ENCODE data around the gene TNF. TPM values are rescaled to one million over a fixed set of nuclear protein-coding genes. Genes with fewer than 3 reads are reported as not detected.

TNF gene
- total RNA-seq: 1 to 10 TPM in 1 of 2 donors, under 1 TPM in 1; 0.66 to 1.3 TPM

DNA sequence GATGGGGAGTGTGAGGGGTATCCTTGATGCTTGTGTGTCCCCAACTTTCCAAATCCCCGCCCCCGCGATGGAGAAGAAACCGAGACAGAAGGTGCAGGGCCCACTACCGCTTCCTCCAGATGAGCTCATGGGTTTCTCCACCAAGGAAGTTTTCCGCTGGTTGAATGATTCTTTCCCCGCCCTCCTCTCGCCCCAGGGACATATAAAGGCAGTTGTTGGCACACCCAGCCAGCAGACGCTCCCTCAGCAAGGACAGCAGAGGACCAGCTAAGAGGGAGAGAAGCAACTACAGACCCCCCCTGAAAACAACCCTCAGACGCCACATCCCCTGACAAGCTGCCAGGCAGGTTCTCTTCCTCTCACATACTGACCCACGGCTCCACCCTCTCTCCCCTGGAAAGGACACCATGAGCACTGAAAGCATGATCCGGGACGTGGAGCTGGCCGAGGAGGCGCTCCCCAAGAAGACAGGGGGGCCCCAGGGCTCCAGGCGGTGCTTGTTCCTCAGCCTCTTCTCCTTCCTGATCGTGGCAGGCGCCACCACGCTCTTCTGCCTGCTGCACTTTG lies at the start of gene TNF:
Gene TNF (plus strand): TSS at position 231 of the 567 bp plus-strand sequence. CDS start 177 bp downstream, at position 408.
- DNase-seq (peak in 2 of 4 donors; percentile 16 to 59), ATAC-seq (no peak)
- intact Hi-C loops (cut with DNase I): no loop called here
- Histone ChIP-seq H3K36me3 (replicated peaks in 1 of 2; ENCODE audit: insufficient read depth in 1 of 2, low read depth in 2 of 2) (no peaks in the 10 kb centered on the region), H3K4me3 (no peak within 1 kb of the TSS), H3K9me3 (no peaks in the 10 kb centered on the region), H3K27me3 (no peaks in the 10 kb centered on the region), H3K27ac (no peak within 1 kb of the TSS), H3K4me1 (peaks cover 24% of the 10 kb centered on the region)
- peak in 2 of 3 donors; percentile 56 to 72 for TF ChIP-seq POLR2A (IDR thresholded peaks at IDR 0.05)
- TF ChIP-seq, protein P1, sequence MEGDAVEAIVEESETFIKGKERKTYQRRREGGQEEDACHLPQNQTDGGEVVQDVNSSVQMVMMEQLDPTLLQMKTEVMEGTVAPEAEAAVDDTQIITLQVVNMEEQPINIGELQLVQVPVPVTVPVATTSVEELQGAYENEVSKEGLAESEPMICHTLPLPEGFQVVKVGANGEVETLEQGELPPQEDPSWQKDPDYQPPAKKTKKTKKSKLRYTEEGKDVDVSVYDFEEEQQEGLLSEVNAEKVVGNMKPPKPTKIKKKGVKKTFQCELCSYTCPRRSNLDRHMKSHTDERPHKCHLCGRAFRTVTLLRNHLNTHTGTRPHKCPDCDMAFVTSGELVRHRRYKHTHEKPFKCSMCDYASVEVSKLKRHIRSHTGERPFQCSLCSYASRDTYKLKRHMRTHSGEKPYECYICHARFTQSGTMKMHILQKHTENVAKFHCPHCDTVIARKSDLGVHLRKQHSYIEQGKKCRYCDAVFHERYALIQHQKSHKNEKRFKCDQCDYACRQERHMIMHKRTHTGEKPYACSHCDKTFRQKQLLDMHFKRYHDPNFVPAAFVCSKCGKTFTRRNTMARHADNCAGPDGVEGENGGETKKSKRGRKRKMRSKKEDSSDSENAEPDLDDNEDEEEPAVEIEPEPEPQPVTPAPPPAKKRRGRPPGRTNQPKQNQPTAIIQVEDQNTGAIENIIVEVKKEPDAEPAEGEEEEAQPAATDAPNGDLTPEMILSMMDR (IDR thresholded peaks at IDR 0.05): no peak
- WGBS, 2 donors: 56% methylated on average over 18 to 19 of the region's 19 CpGs

DNA sequence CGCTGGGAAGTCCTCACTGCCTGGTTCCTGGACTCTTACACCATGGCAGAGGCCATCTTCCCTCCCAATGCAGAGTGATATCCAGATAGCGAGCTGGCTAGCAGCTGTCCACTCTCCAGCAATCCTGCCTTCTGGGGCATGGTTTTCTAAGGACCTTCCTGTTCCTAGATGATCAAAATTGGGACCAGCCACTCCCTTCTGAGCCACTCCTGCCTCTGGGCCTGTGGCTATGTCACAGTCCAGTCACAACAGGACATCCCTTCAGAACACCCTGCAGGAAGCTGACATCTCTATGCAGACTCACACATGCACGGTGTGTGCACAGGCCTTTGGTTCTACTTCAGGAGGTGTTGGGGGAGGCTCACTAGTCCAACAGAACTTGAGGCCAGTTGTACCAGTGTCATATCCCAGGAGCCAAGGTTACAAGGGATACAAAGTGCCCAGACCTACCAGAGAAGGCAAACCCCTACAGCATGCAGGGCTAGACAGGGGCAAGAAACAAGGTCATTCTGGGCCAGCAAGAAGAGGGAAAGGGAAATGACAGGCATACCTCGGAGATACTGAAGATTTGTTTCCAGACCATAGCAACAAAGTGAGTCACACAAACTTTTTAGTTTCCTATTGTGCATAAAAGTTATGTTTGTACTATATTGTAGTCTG lies 49.3 kb upstream of the TNF start:
- WGBS, 2 donors: 77 to 78% methylated on average over 4 of the region's 4 CpGs
- ATAC-seq: no peak

DNA sequence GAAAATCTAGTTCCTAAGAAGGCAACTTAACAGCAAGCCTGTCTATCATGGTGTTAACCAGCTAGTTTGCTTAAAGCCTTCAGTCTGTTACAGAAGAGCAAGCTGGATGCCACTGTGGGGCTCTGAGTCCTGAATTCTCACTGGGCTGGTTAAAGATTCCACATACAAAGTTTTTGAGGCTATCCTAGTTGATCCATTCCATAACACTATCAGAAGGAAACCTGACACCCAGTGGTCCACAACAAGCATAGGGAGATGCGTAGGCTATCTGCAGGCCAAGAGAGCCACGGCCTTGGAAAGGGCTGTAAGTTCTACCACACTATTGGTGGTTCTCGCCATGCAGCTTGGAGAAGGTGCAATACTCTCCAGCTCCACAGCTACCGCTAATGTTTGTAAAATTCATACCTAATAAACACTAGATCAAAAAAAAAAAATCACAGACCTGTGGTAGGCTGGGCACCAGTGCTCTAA lies 47.0 kb upstream of the TNF start:
- 65 to 86% methylated on average over 4 of the region's 4 CpGs for WGBS, 2 donors
- Histone ChIP-seq H3K4me1 (peaks cover 11% of the 10 kb centered on the region), H3K4me3 (no peak overlapping the region), H3K27ac (peak overlapping the region in 1 of 4 donors; percentile 23), H3K9me3 (no peaks in the 10 kb centered on the region), H3K36me3 (replicated peaks in 1 of 2; ENCODE audit: insufficient read depth in 1 of 2, low read depth in 2 of 2) (peaks cover 10 to 15% of the 10 kb centered on the region in 2 donors), H3K27me3 (no peaks in the 10 kb centered on the region)
- DNase-seq (no peak), ATAC-seq (peak; percentile 10)
- intact Hi-C loops (cut with DNase I): no loop called here
- TF ChIP-seq, protein P1 (IDR thresholded peaks at IDR 0.05): no peak
- TF ChIP-seq POLR2A (IDR thresholded peaks at IDR 0.05): no peak

More for the DNA sequence above, 49.3 kb upstream of the TNF start:
- Histone ChIP-seq H3K27ac (no peak overlapping the region), H3K4me3 (no peak overlapping the region), H3K4me1 (peaks cover 11% of the 10 kb centered on the region), H3K36me3 (replicated peaks in 1 of 2; ENCODE audit: insufficient read depth in 1 of 2, low read depth in 2 of 2) (peaks cover 6% of the 10 kb centered on the region in 2 donors), H3K9me3 (no peaks in the 10 kb centered on the region), H3K27me3 (no peaks in the 10 kb centered on the region)
- intact Hi-C loops (cut with DNase I): no loop called here
- DNase-seq: no peak
- TF ChIP-seq POLR2A (IDR thresholded peaks at IDR 0.05): no peak
- TF ChIP-seq, protein P1 (IDR thresholded peaks at IDR 0.05): no peak

DNA sequence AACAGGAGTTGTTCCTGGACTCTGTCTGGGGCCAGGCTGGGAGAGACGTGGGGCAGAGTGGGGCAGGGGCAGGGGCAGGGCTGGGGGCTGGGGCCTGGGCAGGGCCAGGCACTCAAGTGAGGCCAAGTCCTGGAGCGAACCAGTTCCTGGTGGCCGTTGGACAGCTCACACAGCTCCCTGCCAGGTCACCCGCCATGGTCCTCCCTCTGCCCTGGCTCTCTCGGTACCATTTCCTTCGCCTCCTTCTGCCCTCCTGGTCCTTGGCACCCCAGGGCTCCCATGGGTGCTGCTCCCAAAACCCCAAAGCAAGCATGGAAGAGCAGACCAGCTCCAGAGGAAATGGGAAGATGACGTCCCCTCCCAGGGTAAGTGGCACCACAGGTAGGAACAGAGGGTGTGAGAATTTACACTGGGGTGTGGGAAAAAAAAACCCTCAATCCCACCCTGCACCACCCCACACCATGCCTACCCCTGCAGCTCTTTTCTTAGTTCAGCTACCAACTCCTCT lies 46.5 kb upstream of the TNF start, which contains the start of gene MCCD1:
Gene MCCD1 (plus strand): TSS at position 142 of the 508 bp plus-strand sequence. CDS start 53 bp downstream, at position 195.
- peaks cover 12 to 19% of the 10 kb centered on the region in 2 donors for H3K36me3 ChIP-seq (replicated peaks in 1 of 2; ENCODE audit: insufficient read depth in 1 of 2, low read depth in 2 of 2)
- H3K27me3 ChIP-seq: no peaks in the 10 kb centered on the region
- no peaks in the 10 kb centered on the region for H3K9me3 ChIP-seq
- WGBS, 2 donors: 41 to 61% methylated on average over 7 of the region's 7 CpGs
- TF ChIP-seq, protein P1 (IDR thresholded peaks at IDR 0.05): no peak
- TF ChIP-seq POLR2A (IDR thresholded peaks at IDR 0.05): no peak
- peak within 1 kb of the TSS in 3 of 4 donors; percentile 31 to 43 (median 34) for H3K27ac ChIP-seq
- DNase-seq: no peak
- ATAC-seq: peak; percentile 39
- no peak within 1 kb of the TSS for H3K4me3 ChIP-seq
- H3K4me1 ChIP-seq: peaks cover 11% of the 10 kb centered on the region
- intact Hi-C loops (cut with DNase I): no loop called here
